Loucy (cell line): ENCODE measurements around the gene HEXIM1.

Experiments used
- H2AFZ ChIP-seq: fragments of 200-600 bp; sonication (generic); 2 replicates; pipeline ENCODE4 v1.6.0; 2016; ENCODE audit warnings: antibody characterized with exemption, mild to moderate bottlenecking, low read length, moderate library complexity
- H3F3A ChIP-seq: fragments of 200-600 bp; 2 replicates; pipeline ENCODE4 v1.6.0; 2016; ENCODE audit warnings: antibody characterized with exemption, low read depth, mild to moderate bottlenecking
- H3K27me3 ChIP-seq: fragments of 200-600 bp; sonication (generic); 2 replicates; pipeline ENCODE4 v1.6.1; 2014; ENCODE audit warnings: low read length, mild to moderate bottlenecking; ENCODE audit not compliant: insufficient read depth, poor library complexity, severe bottlenecking
- H3K36me3 ChIP-seq: fragments of 200-600 bp; sonication (generic); 2 replicates; pipeline ENCODE4 v1.6.1; 2016; ENCODE audit warnings: low read length; ENCODE audit not compliant: insufficient read depth
- H3K4me1 ChIP-seq: fragments of 200-600 bp; sonication (generic); 2 replicates; pipeline ENCODE4 v1.5.1; 2014; ENCODE audit warnings: low read length, mild to moderate bottlenecking; ENCODE audit not compliant: insufficient read depth, poor library complexity, severe bottlenecking
- H3K4me2 ChIP-seq: fragments of 200-600 bp; sonication (generic); 2 replicates; pipeline ENCODE4 v1.6.0; 2014; ENCODE audit warnings: antibody characterized with exemption, low read length, low read depth, mild to moderate bottlenecking; ENCODE audit not compliant: poor library complexity, severe bottlenecking
- H3K4me3 ChIP-seq: fragments of 200-600 bp; sonication (generic); 2 replicates; pipeline ENCODE4 v1.5.1; 2014; ENCODE audit warnings: low read length, mild to moderate bottlenecking, mixed read lengths; ENCODE audit not compliant: poor library complexity, severe bottlenecking
- H3K79me2 ChIP-seq: fragments of 200-600 bp; sonication (generic); 2 replicates; pipeline ENCODE4 v1.6.1; 2014; ENCODE audit warnings: low read length; ENCODE audit not compliant: insufficient read depth
- H3K9ac ChIP-seq: fragments of 200-600 bp; sonication (generic); 2 replicates; pipeline ENCODE4 v1.6.0; 2014; ENCODE audit warnings: mild to moderate bottlenecking, low read depth, low read length, moderate library complexity; ENCODE audit not compliant: poor library complexity, severe bottlenecking
- H3K9me2 ChIP-seq: fragments of 200-600 bp; sonication (generic); replicated peaks from 2 replicates; pipeline ENCODE4 v1.6.1; 2016; ENCODE audit warnings: low read depth, low read length, mixed read lengths
- H3K9me3 ChIP-seq: fragments of 200-600 bp; sonication (generic); 2 replicates; pipeline ENCODE4 v1.6.1; 2014; ENCODE audit warnings: mild to moderate bottlenecking, antibody characterized with exemption, low read length, low read depth; ENCODE audit not compliant: insufficient read depth
- H4K20me1 ChIP-seq: fragments of 200-600 bp; sonication (generic); 2 replicates; pipeline ENCODE4 v1.6.0; 2014; ENCODE audit warnings: antibody characterized with exemption, low read length, mild to moderate bottlenecking; ENCODE audit not compliant: insufficient read depth, poor library complexity, severe bottlenecking
- CTCF ChIP-seq: fragments of 200-600 bp; sonication (generic); conservative IDR thresholded peaks from 2 replicates; pipeline ENCODE4 v1.5.1; 2014; ENCODE audit warnings: mild to moderate bottlenecking, antibody characterized with exemption, low read length
- EZH2phosphoT487 ChIP-seq: fragments of 200-600 bp; IDR thresholded peaks from 2 replicates; pipeline ENCODE4 v1.6.1; 2018; ENCODE audit warnings: antibody characterized with exemption, mild to moderate bottlenecking, moderate library complexity, borderline replicate concordance

The HEXIM1 gene

GRCh38 chr17:45177563-45177962 lies 29.3 kb downstream of the HEXIM1 start:
- Histone ChIP-seq H3F3A (no peaks in the 10 kb centered on the region), H3K27me3 (no peaks in the 10 kb centered on the region), H3K9me3 (no peaks in the 10 kb centered on the region), H3K4me2 (no peak overlapping the region), H3K36me3 (no peaks in the 10 kb centered on the region), H2AFZ (no peak overlapping the region), H3K4me3 (no peak overlapping the region), H3K79me2 (no peaks in the 10 kb centered on the region), H3K4me1 (peaks cover 21% of the 10 kb centered on the region), H3K9me2 (no peaks in the 10 kb centered on the region), H3K9ac (no peak overlapping the region), H4K20me1 (no peaks in the 10 kb centered on the region)
- TF ChIP-seq EZH2phosphoT487, result no peak
- no peak for TF ChIP-seq CTCF

- Histone ChIP-seq H3K4me1 (no peaks in the 10 kb centered on the region), H3K4me3 (no peak overlapping the region), H3K9me2 (no peaks in the 10 kb centered on the region), H3K9ac (no peak overlapping the region), H3K4me2 (no peak overlapping the region), H2AFZ (0 out of 2 replicates have a peak overlapping the region, but pooled peaks have one; percentile 12), H3K79me2 (no peaks in the 10 kb centered on the region), H3K27me3 (no peaks in the 10 kb centered on the region), H3K36me3 (no peaks in the 10 kb centered on the region), H4K20me1 (no peaks in the 10 kb centered on the region), H3K9me3 (no peaks in the 10 kb centered on the region), H3F3A (no peaks in the 10 kb centered on the region)
- TF ChIP-seq CTCF (no peak), EZH2phosphoT487 (no peak)
Observed at GRCh38 chr17:45184144-45184543, 35.9 kb downstream of the HEXIM1 start.

- no peaks in the 10 kb centered on the region for H3K4me1 ChIP-seq
- no peaks in the 10 kb centered on the region for H3K27me3 ChIP-seq
- H3K9me3 ChIP-seq, result no peaks in the 10 kb centered on the region
- H4K20me1 ChIP-seq, result no peaks in the 10 kb centered on the region
- no peaks in the 10 kb centered on the region for H3K36me3 ChIP-seq
- TF ChIP-seq CTCF, result no peak
- no peak for TF ChIP-seq EZH2phosphoT487
- H3K9ac ChIP-seq, result no peak overlapping the region
- H2AFZ ChIP-seq, result no peak overlapping the region
- no peak overlapping the region for H3K4me2 ChIP-seq
- H3K4me3 ChIP-seq, result no peak overlapping the region
- no peaks in the 10 kb centered on the region for H3K79me2 ChIP-seq
- H3F3A ChIP-seq, result no peaks in the 10 kb centered on the region
- H3K9me2 ChIP-seq, result no peaks in the 10 kb centered on the region
Observed at GRCh38 chr17:45186801-45187354, 38.6 kb downstream of the HEXIM1 start.
